ENCODE measurements around the gene CHSY3.

Gene CHSY3

DNA sequence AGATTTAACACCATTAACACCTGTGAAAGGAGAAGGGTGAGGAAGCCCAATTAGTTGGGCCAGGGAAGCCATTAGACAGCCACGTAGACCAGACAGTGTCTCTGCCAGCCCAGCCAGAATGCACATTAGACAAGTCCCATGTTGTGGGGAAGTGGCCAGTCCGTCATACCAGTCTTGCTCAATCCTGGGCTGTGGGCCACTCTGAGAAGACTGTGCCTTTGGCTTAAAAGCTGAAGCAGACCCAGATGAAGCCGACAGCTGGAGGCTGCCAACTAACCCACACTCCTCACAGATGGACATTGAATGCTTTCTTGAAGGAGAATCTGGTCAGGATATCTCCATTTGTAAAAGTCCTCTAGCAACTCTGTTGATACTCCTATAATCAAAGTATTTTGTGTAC lies 128.5 kb downstream of the CHSY3 start:
- H2AFZ ChIP-seq (ENCODE audit: low read length) = no peak overlapping the region

DNA sequence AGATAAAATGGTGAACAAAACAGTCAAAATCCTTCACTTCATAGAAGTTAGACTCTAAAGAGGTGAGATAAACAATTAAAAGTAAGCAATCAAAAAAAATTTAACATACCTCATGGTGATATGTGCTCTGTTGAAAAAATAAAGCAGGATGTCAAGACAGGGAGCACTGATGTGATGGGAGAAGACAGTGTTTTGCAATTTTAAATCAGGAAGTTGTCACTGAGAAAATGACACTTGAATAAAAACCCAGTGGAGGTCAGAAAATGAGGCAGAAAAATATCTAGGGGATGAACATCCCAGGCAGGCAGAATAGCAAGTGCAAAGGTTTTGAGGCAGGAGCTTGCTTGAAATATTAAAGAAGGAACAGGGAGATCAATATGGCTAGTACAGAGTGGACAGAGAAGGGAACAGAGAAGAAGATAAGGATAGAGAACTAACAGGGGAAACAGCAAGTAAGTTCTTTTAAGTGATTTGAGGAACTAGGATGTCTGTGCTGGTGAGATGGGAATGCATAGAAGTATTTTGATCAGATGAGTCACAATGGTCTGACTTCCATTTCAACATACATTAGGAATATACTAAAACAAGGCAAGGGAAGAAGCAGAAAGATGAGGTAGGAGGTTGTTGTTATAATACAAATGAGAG lies 130.4 kb downstream of the CHSY3 start:
- Histone ChIP-seq H2AFZ (ENCODE audit: low read length) (no peak overlapping the region), H3K36me3 (replicated peaks in 1 of 2; ENCODE audit: control insufficient read depth in 2 of 2, insufficient read depth in 2 of 2, low read length in 2 of 2) (no peaks in the 10 kb centered on the region), H3K4me2 (ENCODE audit: insufficient read depth, low read length, poor library complexity, severe bottlenecking) (no peak overlapping the region)

More for the DNA sequence above, 128.5 kb downstream of the CHSY3 start:
- no peaks in the 10 kb centered on the region for H3K4me1 ChIP-seq (ENCODE audit: control insufficient read depth in 2 of 2, insufficient read depth in 1 of 2, low read depth in 1 of 2, low read length in 2 of 2)
- no peak overlapping the region for H3K9ac ChIP-seq (ENCODE audit: low read depth, low read length, poor library complexity)
- no peaks in the 10 kb centered on the region for H3K9me3 ChIP-seq (replicated peaks in 1 of 2; ENCODE audit: control insufficient read depth in 2 of 2, insufficient read depth in 1 of 2, low read depth in 1 of 2, low read length in 2 of 2)
- H3K27me3 ChIP-seq (ENCODE audit: control insufficient read depth in 3 of 3, insufficient read depth in 3 of 3, low read depth in 1 of 3, low read length in 3 of 3) = no peaks in the 10 kb centered on the region
- no peak overlapping the region for H2BK12ac ChIP-seq (ENCODE audit: low read length)
- DNase-seq (ENCODE audit: low spot score) = no peak
- H3K36me3 ChIP-seq (replicated peaks in 1 of 2; ENCODE audit: control insufficient read depth in 2 of 2, insufficient read depth in 2 of 2, low read length in 2 of 2) = no peaks in the 10 kb centered on the region
- no peak overlapping the region for H4K91ac ChIP-seq (ENCODE audit: low read depth, low read length, poor library complexity)
- no peak overlapping the region for H3K4me2 ChIP-seq (ENCODE audit: insufficient read depth, low read length, poor library complexity, severe bottlenecking)
- no CpG with 5 or more reads among the region's 3 CpGs for WGBS, 2 donors (ENCODE audit: extremely low coverage in 2 of 2, insufficient read length in 2 of 2, insufficient replicate concordance in 1 of 2)
- no peak overlapping the region for H3K4ac ChIP-seq (ENCODE audit: low read length)
- no peak overlapping the region for H2BK120ac ChIP-seq (ENCODE audit: low read depth, low read length)
- no peak overlapping the region for H2AK5ac ChIP-seq (ENCODE audit: low read depth, low read length)
- H3K14ac ChIP-seq (ENCODE audit: low read length) = no peak overlapping the region
- H2BK15ac ChIP-seq (ENCODE audit: low read length) = no peak overlapping the region
- H3K27ac ChIP-seq (replicated peaks; ENCODE audit: low read length) = no peak overlapping the region
- H3K4me3 ChIP-seq (ENCODE audit: low read length in 2 of 2) = no peak overlapping the region
- peak overlapping the region; percentile 52 for H3K18ac ChIP-seq (ENCODE audit: low read length)
- H2BK5ac ChIP-seq (ENCODE audit: low read length) = no peak overlapping the region
- no peaks in the 10 kb centered on the region for H3K79me1 ChIP-seq (ENCODE audit: low read depth, low read length)
- H4K8ac ChIP-seq (ENCODE audit: low read depth, low read length) = no peak overlapping the region
- H3K23ac ChIP-seq (ENCODE audit: low read depth, low read length, poor library complexity) = no peak overlapping the region

DNA sequence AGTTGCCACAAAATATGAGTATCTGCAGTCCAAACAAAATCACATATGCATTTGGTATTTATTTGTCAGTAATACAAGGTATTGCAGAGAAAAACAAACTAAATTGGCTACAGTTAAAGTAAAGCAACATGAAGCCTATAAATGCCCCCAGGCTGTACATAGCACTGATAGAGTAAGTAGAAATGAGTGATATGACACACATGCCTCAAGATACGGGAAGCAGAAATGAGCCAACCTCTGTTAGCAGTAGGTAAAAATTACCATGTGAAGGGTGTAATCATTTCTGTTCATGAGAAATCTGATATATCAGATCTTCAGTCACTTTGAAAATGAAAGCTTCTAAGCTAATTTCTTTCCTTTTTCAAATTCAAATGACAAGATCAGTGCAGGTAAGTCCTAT lies 131.1 kb downstream of the CHSY3 start:
- no peaks in the 10 kb centered on the region for H3K4me1 ChIP-seq (ENCODE audit: control insufficient read depth in 2 of 2, insufficient read depth in 1 of 2, low read depth in 1 of 2, low read length in 2 of 2)
- no peak overlapping the region for H2BK15ac ChIP-seq (ENCODE audit: low read length)
- no peak for DNase-seq (ENCODE audit: low spot score)
- no peak overlapping the region for H2BK12ac ChIP-seq (ENCODE audit: low read length)
- no peak overlapping the region for H3K18ac ChIP-seq (ENCODE audit: low read length)
- H3K4ac ChIP-seq (ENCODE audit: low read length) = no peak overlapping the region
- H2AFZ ChIP-seq (ENCODE audit: low read length) = no peak overlapping the region
- H3K27me3 ChIP-seq (ENCODE audit: control insufficient read depth in 3 of 3, insufficient read depth in 3 of 3, low read depth in 1 of 3, low read length in 3 of 3) = no peaks in the 10 kb centered on the region
- H3K9me3 ChIP-seq (replicated peaks in 1 of 2; ENCODE audit: control insufficient read depth in 2 of 2, insufficient read depth in 1 of 2, low read depth in 1 of 2, low read length in 2 of 2) = no peaks in the 10 kb centered on the region
- H3K14ac ChIP-seq (ENCODE audit: low read length) = no peak overlapping the region
- no peaks in the 10 kb centered on the region for H3K79me1 ChIP-seq (ENCODE audit: low read depth, low read length)
- no peak overlapping the region for H4K91ac ChIP-seq (ENCODE audit: low read depth, low read length, poor library complexity)
- H3K4me2 ChIP-seq (ENCODE audit: insufficient read depth, low read length, poor library complexity, severe bottlenecking) = no peak overlapping the region
- H3K9ac ChIP-seq (ENCODE audit: low read depth, low read length, poor library complexity) = no peak overlapping the region
- WGBS, 2 donors (ENCODE audit: extremely low coverage in 2 of 2, insufficient read length in 2 of 2, insufficient replicate concordance in 1 of 2) = no CpG with 5 or more reads among the region's 1 CpG
- H2AK5ac ChIP-seq (ENCODE audit: low read depth, low read length) = no peak overlapping the region
- no peak overlapping the region for H3K23ac ChIP-seq (ENCODE audit: low read depth, low read length, poor library complexity)
- H4K8ac ChIP-seq (ENCODE audit: low read depth, low read length) = no peak overlapping the region
- no peak overlapping the region for H2BK5ac ChIP-seq (ENCODE audit: low read length)
- H3K36me3 ChIP-seq (replicated peaks in 1 of 2; ENCODE audit: control insufficient read depth in 2 of 2, insufficient read depth in 2 of 2, low read length in 2 of 2) = no peaks in the 10 kb centered on the region
- no peak overlapping the region for H3K27ac ChIP-seq (replicated peaks; ENCODE audit: low read length)
- no peak overlapping the region for H3K4me3 ChIP-seq (ENCODE audit: low read length in 2 of 2)
- H2BK120ac ChIP-seq (ENCODE audit: low read depth, low read length) = no peak overlapping the region

More for the DNA sequence above, 130.4 kb downstream of the CHSY3 start:
- Histone ChIP-seq H3K27ac (replicated peaks; ENCODE audit: low read length) (no peak overlapping the region), H2BK5ac (ENCODE audit: low read length) (no peak overlapping the region), H3K14ac (ENCODE audit: low read length) (no peak overlapping the region), H3K18ac (ENCODE audit: low read length) (no peak overlapping the region), H3K4ac (ENCODE audit: low read length) (no peak overlapping the region), H3K27me3 (ENCODE audit: control insufficient read depth in 3 of 3, insufficient read depth in 3 of 3, low read depth in 1 of 3, low read length in 3 of 3) (no peaks in the 10 kb centered on the region), H2AK5ac (ENCODE audit: low read depth, low read length) (no peak overlapping the region), H2BK120ac (ENCODE audit: low read depth, low read length) (no peak overlapping the region), H4K91ac (ENCODE audit: low read depth, low read length, poor library complexity) (no peak overlapping the region), H3K4me3 (ENCODE audit: low read length in 2 of 2) (no peak overlapping the region), H3K4me1 (ENCODE audit: control insufficient read depth in 2 of 2, insufficient read depth in 1 of 2, low read depth in 1 of 2, low read length in 2 of 2) (no peaks in the 10 kb centered on the region), H4K8ac (ENCODE audit: low read depth, low read length) (no peak overlapping the region), H2BK12ac (ENCODE audit: low read length) (no peak overlapping the region), H2BK15ac (ENCODE audit: low read length) (no peak overlapping the region), H3K9me3 (replicated peaks in 1 of 2; ENCODE audit: control insufficient read depth in 2 of 2, insufficient read depth in 1 of 2, low read depth in 1 of 2, low read length in 2 of 2) (no peaks in the 10 kb centered on the region), H3K9ac (ENCODE audit: low read depth, low read length, poor library complexity) (no peak overlapping the region), H3K23ac (ENCODE audit: low read depth, low read length, poor library complexity) (no peak overlapping the region), H3K79me1 (ENCODE audit: low read depth, low read length) (no peaks in the 10 kb centered on the region)
- no peak for DNase-seq (ENCODE audit: low spot score)

DNA sequence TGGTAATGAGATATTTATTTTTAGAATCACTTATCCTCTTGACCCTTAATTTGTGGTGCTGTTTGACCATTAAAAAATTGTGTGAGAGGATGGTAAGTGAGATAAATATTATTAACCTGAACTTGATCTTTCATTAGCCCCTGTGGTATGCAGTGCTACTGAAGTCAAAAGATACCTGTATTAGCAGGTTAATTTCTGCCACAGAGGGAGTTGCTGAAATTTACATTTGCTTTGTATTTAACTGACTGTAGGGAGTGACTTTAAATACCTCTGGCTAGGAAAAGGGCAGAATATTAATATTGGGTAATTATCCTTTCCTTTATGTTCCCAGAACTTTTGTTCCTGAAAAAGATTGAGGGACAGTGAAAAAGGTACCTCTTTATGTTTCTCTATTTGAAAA lies 133.6 kb downstream of the CHSY3 start:
- Histone ChIP-seq H3K9ac (ENCODE audit: low read depth, low read length, poor library complexity) (no peak overlapping the region), H2BK5ac (ENCODE audit: low read length) (no peak overlapping the region), H3K36me3 (replicated peaks in 1 of 2; ENCODE audit: control insufficient read depth in 2 of 2, insufficient read depth in 2 of 2, low read length in 2 of 2) (no peaks in the 10 kb centered on the region), H3K4me2 (ENCODE audit: insufficient read depth, low read length, poor library complexity, severe bottlenecking) (no peak overlapping the region), H3K4ac (ENCODE audit: low read length) (no peak overlapping the region), H2BK15ac (ENCODE audit: low read length) (no peak overlapping the region), H3K23ac (ENCODE audit: low read depth, low read length, poor library complexity) (no peak overlapping the region), H3K9me3 (replicated peaks in 1 of 2; ENCODE audit: control insufficient read depth in 2 of 2, insufficient read depth in 1 of 2, low read depth in 1 of 2, low read length in 2 of 2) (no peaks in the 10 kb centered on the region), H2BK120ac (ENCODE audit: low read depth, low read length) (no peak overlapping the region), H2BK12ac (ENCODE audit: low read length) (no peak overlapping the region), H3K4me1 (ENCODE audit: control insufficient read depth in 2 of 2, insufficient read depth in 1 of 2, low read depth in 1 of 2, low read length in 2 of 2) (no peaks in the 10 kb centered on the region), H3K27ac (replicated peaks; ENCODE audit: low read length) (no peak overlapping the region), H3K27me3 (ENCODE audit: control insufficient read depth in 3 of 3, insufficient read depth in 3 of 3, low read depth in 1 of 3, low read length in 3 of 3) (no peaks in the 10 kb centered on the region), H3K18ac (ENCODE audit: low read length) (no peak overlapping the region), H3K4me3 (ENCODE audit: low read length in 2 of 2) (no peak overlapping the region), H3K14ac (ENCODE audit: low read length) (no peak overlapping the region), H4K8ac (ENCODE audit: low read depth, low read length) (no peak overlapping the region), H2AFZ (ENCODE audit: low read length) (no peak overlapping the region), H2AK5ac (ENCODE audit: low read depth, low read length) (no peak overlapping the region), H4K91ac (ENCODE audit: low read depth, low read length, poor library complexity) (no peak overlapping the region), H3K79me1 (ENCODE audit: low read depth, low read length) (no peaks in the 10 kb centered on the region)
- no peak for DNase-seq (ENCODE audit: low spot score)

All from neuronal stem cell (in vitro differentiated cells).